HT1080 (cell line): ENCODE results near the gene GSG1L2. TPM values are rescaled to one million over a fixed set of nuclear protein-coding genes. Genes with fewer than 3 reads are reported as not detected.

Source experiments
- DNase-seq: peaks from one replicate; pipeline ENCODE4 v3.0.0-alpha.2; 2015; ENCODE audit warnings: low read depth
- total RNA-seq: library from RNA; depleted of rRNA; stranded (reverse); fragments of >200 nt; shearing (Covaris generic); gene quantifications from 2 replicates; pipeline ENCODE4 v1.2.3, GENCODE V29; 2014

GSG1L2 gene
- total RNA-seq, 1 experiment from 2014 or later, result not detected

- no peak for DNase-seq
Measured at GRCh38 chr17:9825641-9826150, 3.8 kb upstream of the GSG1L2 start, which contains the start of gene GLP2R. Gene GLP2R (plus strand): TSS chr17:9825924. CDS start chr17:9826064, 140 bp downstream.

GRCh38 chr17:9824797-9825338 lies 3.0 kb upstream of the GSG1L2 start:
- no peak for DNase-seq

- DNase-seq, result no peak
Measured at GRCh38 chr17:9824094-9824493, 2.2 kb upstream of the GSG1L2 start.

GRCh38 chr17:9820448-9820847 lies 1.4 kb downstream of the GSG1L2 start:
- DNase-seq, result peak; percentile 73

- DNase-seq, result peak; percentile 71
Measured at GRCh38 chr17:9818760-9819159, 3.1 kb downstream of the GSG1L2 start.

- peak; percentile 57 for DNase-seq
Measured at GRCh38 chr17:9817086-9817485, 4.8 kb downstream of the GSG1L2 start.

GRCh38 chr17:9816472-9816871 lies 5.4 kb downstream of the GSG1L2 start:
- DNase-seq, result no peak

- DNase-seq, result no peak
Measured at GRCh38 chr17:9814337-9814945, 7.4 kb downstream of the GSG1L2 start.

- no peak for DNase-seq
Measured at GRCh38 chr17:9813166-9813565, 8.7 kb downstream of the GSG1L2 start.

- no peak for DNase-seq
Measured at GRCh38 chr17:9811537-9811936, 10.3 kb downstream of the GSG1L2 start.

- DNase-seq, result peak; percentile 65
Measured at GRCh38 chr17:9811086-9811485, 10.8 kb downstream of the GSG1L2 start.

GRCh38 chr17:9810100-9810949 lies 11.6 kb downstream of the GSG1L2 start:
- peak; percentile 32 for DNase-seq

GRCh38 chr17:9809409-9809808 lies 12.5 kb downstream of the GSG1L2 start:
- DNase-seq, result no peak

GRCh38 chr17:9806699-9807098 lies 15.2 kb downstream of the GSG1L2 start:
- DNase-seq, result no peak

- DNase-seq, result no peak
Measured at GRCh38 chr17:9805769-9806168, 16.1 kb downstream of the GSG1L2 start.

GRCh38 chr17:9802697-9803096 lies 19.2 kb downstream of the GSG1L2 start:
- no peak for DNase-seq

- DNase-seq, result peak; percentile 67
Measured at GRCh38 chr17:9802294-9802693, 19.6 kb downstream of the GSG1L2 start.

GRCh38 chr17:9801505-9801904 lies 20.4 kb downstream of the GSG1L2 start:
- no peak for DNase-seq

GRCh38 chr17:9798724-9799123 lies 23.2 kb downstream of the GSG1L2 start:
- no peak for DNase-seq

- no peak for DNase-seq
Measured at GRCh38 chr17:9798008-9798407, 23.9 kb downstream of the GSG1L2 start.

GRCh38 chr17:9792181-9792840 lies 29.6 kb downstream of the GSG1L2 start:
- DNase-seq, result no peak
